Body of pancreas (tissue), 4 donors: ENCODE measurements around the gene NAA20.

Experiments used
- POLR2A ChIP-seq, 3 donors: fragments of 450-650 bp; IDR thresholded peaks; one replicate each; pipeline ENCODE4 v1.6.1; 2016; ENCODE audit warnings: antibody characterized with exemption in 3 of 3, mild to moderate bottlenecking in 2 of 3
- TF ChIP-seq, protein P1 (sequence below), 7 experiments: fragments of 450-650 bp in 4 of 7; fragments of 200-600 bp in 3 of 7; sonication (generic) in 3 of 7; IDR thresholded peaks; one replicate each; pipeline ENCODE4 v1.5.1; 2016 to 2019; ENCODE audit warnings: antibody characterized with exemption in 7 of 7

DNA sequence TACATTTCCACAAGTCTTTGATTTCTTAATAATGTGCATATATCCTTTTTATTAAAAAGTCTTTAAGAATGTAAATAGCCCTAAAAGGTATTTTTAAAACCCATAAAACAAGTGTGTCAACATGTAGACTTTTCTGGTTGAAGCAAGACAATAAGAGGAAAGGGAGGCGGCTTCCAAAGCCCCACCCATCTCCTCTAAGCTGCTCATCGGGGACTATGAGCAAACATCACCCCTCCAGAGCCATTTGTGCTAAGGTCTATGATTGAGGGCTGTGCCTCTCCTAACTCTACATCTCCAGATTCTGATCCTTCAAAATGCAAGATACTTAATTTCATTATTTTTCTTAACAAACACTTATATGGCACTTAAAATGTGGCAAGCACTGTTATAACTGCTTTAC lies 2.5 kb upstream of the NAA20 start:
- TF ChIP-seq, protein P1, sequence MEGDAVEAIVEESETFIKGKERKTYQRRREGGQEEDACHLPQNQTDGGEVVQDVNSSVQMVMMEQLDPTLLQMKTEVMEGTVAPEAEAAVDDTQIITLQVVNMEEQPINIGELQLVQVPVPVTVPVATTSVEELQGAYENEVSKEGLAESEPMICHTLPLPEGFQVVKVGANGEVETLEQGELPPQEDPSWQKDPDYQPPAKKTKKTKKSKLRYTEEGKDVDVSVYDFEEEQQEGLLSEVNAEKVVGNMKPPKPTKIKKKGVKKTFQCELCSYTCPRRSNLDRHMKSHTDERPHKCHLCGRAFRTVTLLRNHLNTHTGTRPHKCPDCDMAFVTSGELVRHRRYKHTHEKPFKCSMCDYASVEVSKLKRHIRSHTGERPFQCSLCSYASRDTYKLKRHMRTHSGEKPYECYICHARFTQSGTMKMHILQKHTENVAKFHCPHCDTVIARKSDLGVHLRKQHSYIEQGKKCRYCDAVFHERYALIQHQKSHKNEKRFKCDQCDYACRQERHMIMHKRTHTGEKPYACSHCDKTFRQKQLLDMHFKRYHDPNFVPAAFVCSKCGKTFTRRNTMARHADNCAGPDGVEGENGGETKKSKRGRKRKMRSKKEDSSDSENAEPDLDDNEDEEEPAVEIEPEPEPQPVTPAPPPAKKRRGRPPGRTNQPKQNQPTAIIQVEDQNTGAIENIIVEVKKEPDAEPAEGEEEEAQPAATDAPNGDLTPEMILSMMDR (IDR thresholded peaks at IDR 0.05), result no peak
- no peak for TF ChIP-seq POLR2A (IDR thresholded peaks at IDR 0.05)
